Duodenal mucosa (tissue), 2 donors: ENCODE data around the gene ERF.

ENCODE experiments used
- H3K27ac ChIP-seq: one replicate; pipeline ENCODE4 v1.7.0; 2013; ENCODE audit warnings: low read depth, low read length
- H3K27me3 ChIP-seq, 2 donors: one replicate each; pipeline ENCODE4 v1.7.0; 2013; ENCODE audit warnings: low read length in 2 of 2, control low read depth in 1 of 2; ENCODE audit not compliant: insufficient read depth in 2 of 2, control insufficient read depth in 1 of 2
- H3K36me3 ChIP-seq, 2 donors: one replicate each; pipeline ENCODE4 v1.7.0; 2013; ENCODE audit warnings: low read length in 2 of 2, control low read depth in 1 of 2; ENCODE audit not compliant: insufficient read depth in 2 of 2, control insufficient read depth in 1 of 2
- H3K4me1 ChIP-seq, 2 donors: one replicate each; pipeline ENCODE4 v1.7.0; 2013; ENCODE audit warnings: low read length in 2 of 2, control low read depth in 1 of 2; ENCODE audit not compliant: insufficient read depth in 2 of 2, control insufficient read depth in 1 of 2
- H3K4me3 ChIP-seq, 2 donors: one replicate each; pipeline ENCODE4 v1.7.0; 2013; ENCODE audit warnings: low read length in 2 of 2, low read depth in 1 of 2
- H3K9ac ChIP-seq, 2 donors: one replicate each; pipeline ENCODE4 v1.7.0; 2013; ENCODE audit warnings: low read length in 2 of 2, low read depth in 1 of 2
- H3K9me3 ChIP-seq, 2 donors: one replicate each; pipeline ENCODE4 v1.7.0; 2013; ENCODE audit warnings: low read length in 2 of 2, control low read depth in 1 of 2; ENCODE audit not compliant: control insufficient read depth in 1 of 2

ERF gene

DNA sequence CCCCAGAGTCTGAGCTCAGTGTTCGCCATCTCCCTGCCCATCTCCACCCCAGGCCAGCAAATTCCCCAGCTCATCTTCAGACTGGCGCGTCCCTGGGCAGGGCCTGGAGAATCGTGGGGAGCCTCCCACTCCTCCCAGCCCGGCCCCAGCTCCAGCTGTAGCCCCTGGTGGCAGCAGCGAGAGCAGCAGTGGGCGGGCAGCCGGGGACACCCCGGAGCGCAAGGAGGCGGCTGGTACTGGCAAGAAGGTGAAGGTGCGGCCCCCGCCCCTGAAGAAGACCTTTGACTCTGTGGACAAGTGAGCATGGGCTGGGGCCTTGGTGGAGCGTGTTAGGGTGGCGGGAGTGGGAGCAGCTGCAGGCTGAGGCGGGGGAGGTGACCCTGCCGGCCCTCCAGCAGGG, 38.6 kb upstream of the ERF start:
- no peak overlapping the region for H3K27ac ChIP-seq
- no peak overlapping the region for H3K4me3 ChIP-seq
- H3K4me1 ChIP-seq, result peaks cover 5 to 8% of the 10 kb centered on the region in 2 donors
- H3K36me3 ChIP-seq, result peaks cover 22 to 57% of the 10 kb centered on the region in 2 donors
- no peaks in the 10 kb centered on the region for H3K27me3 ChIP-seq
- H3K9me3 ChIP-seq, result no peaks in the 10 kb centered on the region
- no peak overlapping the region for H3K9ac ChIP-seq

DNA sequence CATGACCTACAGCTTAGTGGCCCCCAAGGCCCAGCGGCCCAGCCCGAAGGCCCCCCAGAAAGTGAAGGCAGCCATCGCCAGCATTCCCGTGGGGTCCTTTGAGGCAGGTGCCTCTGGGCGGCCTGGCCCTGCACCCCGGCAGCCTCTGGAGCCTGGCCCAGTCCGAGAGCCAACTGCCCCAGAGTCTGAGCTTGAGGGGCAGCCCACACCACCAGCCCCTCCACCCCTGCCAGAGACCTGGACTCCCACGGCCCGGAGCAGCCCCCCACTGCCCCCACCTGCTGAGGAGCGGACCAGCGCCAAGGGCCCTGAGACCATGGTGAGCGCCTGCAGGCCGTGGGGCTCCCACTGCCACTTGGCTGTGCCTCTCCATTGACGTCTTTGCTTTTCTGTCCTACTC, 38.0 kb upstream of the ERF start:
- Histone ChIP-seq H3K36me3 (peaks cover 28 to 63% of the 10 kb centered on the region in 2 donors), H3K27ac (no peak overlapping the region)

DNA sequence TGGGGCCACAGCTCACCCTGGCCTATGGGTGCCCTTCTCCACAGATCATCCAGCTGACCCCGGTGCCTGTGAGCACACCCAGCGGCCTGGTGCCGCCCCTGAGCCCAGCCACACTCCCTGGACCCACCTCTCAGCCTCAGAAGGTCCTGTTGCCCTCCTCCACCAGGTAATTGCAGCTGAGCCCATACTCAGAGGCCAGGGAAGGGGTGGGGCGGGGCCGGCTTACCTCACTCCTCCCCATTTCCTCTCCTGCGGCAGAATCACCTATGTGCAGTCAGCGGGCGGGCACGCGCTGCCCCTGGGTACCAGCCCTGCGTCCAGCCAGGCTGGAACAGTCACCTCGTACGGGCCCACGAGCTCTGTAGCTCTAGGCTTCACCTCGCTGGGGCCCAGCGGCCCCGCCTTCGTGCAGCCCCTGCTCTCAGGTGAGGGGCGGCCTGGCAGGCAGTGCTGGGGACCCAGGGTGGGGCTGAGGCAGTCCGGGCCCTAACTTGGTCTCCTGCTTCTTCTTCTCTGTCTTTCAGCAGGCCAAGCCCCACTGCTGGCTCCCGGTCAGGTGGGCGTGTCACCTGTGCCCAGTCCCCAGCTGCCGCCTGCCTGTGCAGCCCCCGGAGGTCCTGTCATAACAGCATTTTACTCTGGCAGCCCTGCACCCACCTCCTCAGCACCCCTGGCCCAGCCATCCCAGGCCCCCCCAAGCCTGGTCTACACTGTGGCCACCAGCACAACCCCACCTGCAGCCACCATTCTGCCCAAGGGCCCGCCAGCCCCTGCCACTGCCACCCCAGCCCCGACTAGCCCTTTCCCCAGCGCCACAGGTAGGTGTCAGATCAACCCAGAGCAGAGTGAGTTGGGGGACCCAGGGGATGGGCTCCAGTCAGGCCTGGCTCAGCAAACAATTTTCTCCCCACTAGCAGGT, 37.4 kb upstream of the ERF start:
- H3K27ac ChIP-seq, result no peak overlapping the region
- H3K36me3 ChIP-seq, result peaks cover 34 to 69% of the 10 kb centered on the region in 2 donors
- no peak overlapping the region for H3K9ac ChIP-seq
- no peaks in the 10 kb centered on the region for H3K9me3 ChIP-seq
- H3K4me1 ChIP-seq, result peaks cover 5 to 8% of the 10 kb centered on the region in 2 donors
- H3K4me3 ChIP-seq, result no peak overlapping the region
- no peaks in the 10 kb centered on the region for H3K27me3 ChIP-seq

More for the DNA sequence above, 38.0 kb upstream of the ERF start:
- Histone ChIP-seq H3K9me3 (no peaks in the 10 kb centered on the region), H3K4me3 (no peak overlapping the region), H3K9ac (no peak overlapping the region), H3K4me1 (peaks cover 5 to 8% of the 10 kb centered on the region in 2 donors), H3K27me3 (no peaks in the 10 kb centered on the region)

DNA sequence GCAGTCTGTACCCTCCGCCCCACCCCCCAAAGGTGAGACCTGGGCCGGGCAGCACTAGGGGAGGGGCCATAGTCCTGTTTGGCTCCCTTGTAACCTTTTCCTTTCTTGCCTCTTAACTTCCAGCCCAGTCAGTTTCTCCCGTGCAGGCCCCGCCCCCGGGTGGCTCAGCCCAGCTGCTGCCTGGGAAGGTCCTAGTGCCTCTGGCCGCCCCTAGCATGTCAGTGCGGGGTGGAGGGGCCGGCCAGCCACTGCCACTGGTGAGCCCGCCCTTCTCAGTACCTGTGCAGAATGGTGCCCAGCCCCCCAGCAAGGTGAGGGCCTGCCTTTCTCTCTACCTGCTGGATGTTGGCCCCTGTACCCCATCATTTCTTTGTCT, 36.5 kb upstream of the ERF start:
- Histone ChIP-seq H3K4me1 (peaks cover 5 to 8% of the 10 kb centered on the region in 2 donors), H3K9ac (no peak overlapping the region), H3K27me3 (no peaks in the 10 kb centered on the region), H3K27ac (no peak overlapping the region), H3K36me3 (peaks cover 35 to 76% of the 10 kb centered on the region in 2 donors), H3K4me3 (no peak overlapping the region), H3K9me3 (no peaks in the 10 kb centered on the region)

DNA sequence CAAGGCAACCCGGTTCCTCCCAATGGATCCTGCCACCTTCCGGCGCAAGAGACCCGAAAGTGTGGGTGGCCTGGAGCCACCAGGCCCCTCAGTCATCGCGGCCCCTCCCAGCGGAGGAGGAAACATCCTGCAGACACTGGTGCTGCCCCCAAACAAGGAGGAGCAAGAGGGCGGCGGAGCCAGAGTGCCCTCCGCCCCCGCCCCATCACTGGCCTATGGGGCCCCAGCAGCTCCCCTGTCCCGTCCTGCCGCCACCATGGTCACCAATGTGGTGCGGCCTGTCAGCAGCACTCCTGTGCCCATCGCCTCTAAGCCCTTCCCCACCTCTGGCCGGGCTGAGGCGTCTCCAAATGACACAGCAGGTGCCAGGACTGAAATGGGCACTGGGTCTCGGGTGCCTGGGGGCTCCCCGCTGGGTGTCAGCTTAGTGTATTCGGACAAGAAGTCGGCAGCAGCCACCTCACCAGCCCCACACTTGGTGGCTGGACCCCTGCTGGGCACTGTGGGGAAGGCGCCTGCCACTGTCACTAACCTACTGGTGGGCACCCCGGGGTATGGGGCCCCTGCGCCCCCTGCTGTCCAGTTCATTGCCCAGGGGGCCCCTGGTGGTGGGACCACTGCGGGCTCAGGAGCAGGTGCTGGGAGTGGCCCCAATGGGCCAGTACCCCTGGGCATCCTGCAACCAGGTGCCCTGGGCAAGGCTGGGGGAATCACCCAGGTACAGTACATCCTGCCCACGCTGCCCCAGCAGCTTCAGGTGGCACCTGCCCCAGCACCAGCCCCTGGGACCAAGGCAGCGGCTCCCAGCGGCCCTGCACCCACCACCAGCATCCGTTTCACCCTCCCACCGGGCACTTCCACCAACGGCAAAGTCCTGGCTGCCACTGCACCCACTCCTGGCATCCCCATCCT, 35.9 kb upstream of the ERF start:
- Histone ChIP-seq H3K27ac (no peak overlapping the region), H3K36me3 (peaks cover 35 to 76% of the 10 kb centered on the region in 2 donors), H3K9me3 (no peaks in the 10 kb centered on the region), H3K9ac (no peak overlapping the region), H3K27me3 (no peaks in the 10 kb centered on the region), H3K4me3 (no peak overlapping the region), H3K4me1 (peaks cover 10 to 13% of the 10 kb centered on the region in 2 donors)

DNA sequence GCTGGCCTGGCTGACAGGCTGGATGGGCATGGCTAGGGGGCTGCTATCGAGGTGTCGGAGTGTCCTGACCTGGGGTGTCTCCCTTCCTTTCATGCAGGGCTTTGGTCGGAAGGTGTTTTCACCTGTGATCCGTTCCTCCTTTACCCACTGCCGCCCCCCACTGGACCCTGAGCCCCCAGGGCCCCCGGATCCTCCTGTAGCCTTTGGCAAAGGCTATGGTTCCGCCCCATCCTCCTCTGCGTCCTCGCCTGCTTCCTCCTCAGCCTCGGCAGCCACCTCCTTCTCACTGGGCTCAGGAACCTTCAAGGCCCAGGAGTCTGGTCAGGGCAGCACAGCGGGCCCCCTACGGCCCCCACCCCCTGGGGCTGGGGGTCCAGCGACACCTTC, 35.2 kb upstream of the ERF start:
- Histone ChIP-seq H3K4me1 (peaks cover 17 to 20% of the 10 kb centered on the region in 2 donors), H3K9ac (no peak overlapping the region), H3K4me3 (no peak overlapping the region), H3K36me3 (peaks cover 35 to 76% of the 10 kb centered on the region in 2 donors), H3K9me3 (no peaks in the 10 kb centered on the region), H3K27ac (no peak overlapping the region), H3K27me3 (no peaks in the 10 kb centered on the region)

DNA sequence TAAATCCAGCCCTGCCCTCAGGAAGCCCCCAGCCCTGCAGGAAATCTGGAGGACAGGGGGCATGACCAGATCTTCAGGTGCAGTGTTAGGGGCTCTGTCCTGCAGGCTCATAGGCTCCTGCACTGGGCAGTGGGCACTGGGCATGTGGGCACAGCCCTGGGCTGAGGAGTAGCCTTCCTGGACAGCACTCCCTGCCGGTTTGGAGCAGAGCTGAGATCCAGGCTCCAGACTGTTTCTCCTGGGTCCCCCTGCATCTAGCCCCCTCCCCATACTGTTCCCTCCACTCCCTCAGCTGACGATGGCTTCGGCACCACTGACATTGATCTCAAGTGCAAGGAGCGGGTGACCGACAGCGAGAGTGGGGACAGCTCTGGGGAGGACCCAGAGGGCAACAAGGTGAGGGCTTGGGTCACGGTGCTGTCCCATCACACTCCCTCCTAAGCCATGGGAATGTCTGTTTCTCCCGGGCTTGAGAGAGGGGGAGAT, 34.7 kb upstream of the ERF start:
- Histone ChIP-seq H3K9me3 (no peaks in the 10 kb centered on the region), H3K4me1 (peaks cover 22 to 24% of the 10 kb centered on the region in 2 donors), H3K9ac (no peak overlapping the region), H3K36me3 (peaks cover 35 to 74% of the 10 kb centered on the region in 2 donors), H3K27ac (no peak overlapping the region), H3K4me3 (no peak overlapping the region), H3K27me3 (no peaks in the 10 kb centered on the region)

DNA sequence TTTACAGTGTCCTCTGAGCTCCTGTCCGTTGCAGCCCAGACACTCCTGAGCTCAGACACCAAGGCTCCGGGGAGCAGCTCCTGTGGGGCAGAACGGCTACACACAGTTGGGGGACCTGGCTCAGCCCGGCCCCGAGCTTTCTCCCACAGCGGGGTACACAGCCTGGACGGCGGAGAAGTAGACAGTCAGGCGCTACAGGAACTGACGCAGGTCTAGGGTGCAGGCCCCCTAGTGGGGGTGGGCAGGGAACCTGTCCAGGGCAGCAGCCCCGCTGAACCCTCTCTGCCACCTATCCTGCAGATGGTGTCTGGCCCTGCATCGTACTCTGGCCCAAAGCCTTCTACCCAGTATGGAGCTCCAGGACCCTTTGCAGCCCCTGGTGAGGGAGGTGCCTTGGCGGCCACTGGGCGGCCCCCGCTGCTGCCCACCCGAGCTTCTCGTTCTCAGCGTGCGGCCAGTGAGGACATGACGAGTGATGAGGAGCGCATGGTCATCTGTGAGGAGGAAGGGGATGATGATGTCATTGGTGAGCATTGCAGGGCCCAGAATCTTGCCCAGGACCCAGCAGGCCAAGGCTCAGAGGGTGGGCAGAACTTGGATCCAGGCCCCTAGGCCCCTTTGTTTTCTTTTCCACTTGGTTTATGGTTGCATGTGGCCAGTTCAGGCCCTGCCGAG, 34.1 kb upstream of the ERF start:
- H3K36me3 ChIP-seq, result peaks cover 35 to 68% of the 10 kb centered on the region in 2 donors
- no peak overlapping the region for H3K27ac ChIP-seq
- no peaks in the 10 kb centered on the region for H3K9me3 ChIP-seq
- no peak overlapping the region for H3K4me3 ChIP-seq
- no peaks in the 10 kb centered on the region for H3K27me3 ChIP-seq
- no peak overlapping the region for H3K9ac ChIP-seq
- peaks cover 23 to 24% of the 10 kb centered on the region in 2 donors for H3K4me1 ChIP-seq

DNA sequence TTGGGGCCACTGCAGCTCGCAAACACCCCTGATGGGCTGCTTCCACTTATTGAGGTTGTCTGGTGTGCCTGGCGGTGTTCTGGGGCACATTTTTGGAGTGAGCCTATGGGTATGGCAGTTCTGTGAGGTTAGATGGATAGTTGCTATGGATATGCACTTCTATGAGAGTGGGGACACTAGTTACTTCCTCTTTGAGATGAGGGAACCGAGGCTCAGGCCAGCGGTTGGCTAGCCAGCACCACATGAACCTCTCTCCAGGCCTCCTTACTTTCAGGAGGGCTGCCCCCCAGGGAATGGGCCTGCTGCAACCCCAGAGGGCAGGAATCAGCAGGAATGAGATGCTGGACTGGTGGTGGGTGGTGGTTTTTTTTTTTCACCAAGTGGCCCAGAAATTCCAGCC, 33.5 kb upstream of the ERF start:
- H3K27ac ChIP-seq, result no peak overlapping the region
- H3K27me3 ChIP-seq, result no peaks in the 10 kb centered on the region
- no peak overlapping the region for H3K9ac ChIP-seq
- H3K9me3 ChIP-seq, result no peaks in the 10 kb centered on the region
- H3K4me3 ChIP-seq, result no peak overlapping the region
- H3K36me3 ChIP-seq, result peaks cover 31 to 62% of the 10 kb centered on the region in 2 donors
- H3K4me1 ChIP-seq, result peaks cover 23 to 25% of the 10 kb centered on the region in 2 donors
